WTC11 (cell line): ENCODE data around the gene EPHB6.

Source experiments
- FOXK1 ChIP-seq: sonication (generic); formaldehyde crosslinking; IDR thresholded peaks from 2 replicates; pipeline ENCODE4 v1.8.0; 2022; ENCODE audit warnings: mild to moderate bottlenecking, moderate library complexity, missing genetic modification reagents
- HMGXB4 ChIP-seq: sonication (generic); formaldehyde crosslinking; IDR thresholded peaks from 2 replicates; pipeline ENCODE4 v1.8.1; 2023; ENCODE audit warnings: mild to moderate bottlenecking, moderate library complexity, missing genetic modification reagents
- JUN ChIP-seq: sonication (generic); formaldehyde crosslinking; IDR thresholded peaks from 2 replicates; pipeline ENCODE4 v1.8.0; 2023; ENCODE audit warnings: mild to moderate bottlenecking, missing genetic modification reagents
- NR3C1 ChIP-seq: sonication (generic); formaldehyde crosslinking; conservative IDR thresholded peaks from 2 replicates; pipeline ENCODE4 v1.8.1; 2023; ENCODE audit warnings: low read depth, mild to moderate bottlenecking, missing genetic modification reagents
- PRDM15 ChIP-seq: sonication (generic); formaldehyde crosslinking; IDR thresholded peaks from 2 replicates; pipeline ENCODE4 v1.8.0; 2022; ENCODE audit warnings: missing genetic modification reagents
- ZNF138 ChIP-seq: sonication (generic); formaldehyde crosslinking; conservative IDR thresholded peaks from 2 replicates; pipeline ENCODE4 v1.8.1; 2022; ENCODE audit warnings: mild to moderate bottlenecking, moderate library complexity, missing genetic modification reagents
- ZNF263 ChIP-seq: sonication (generic); formaldehyde crosslinking; IDR thresholded peaks from 2 replicates; pipeline ENCODE4 v1.8.1; 2022; ENCODE audit warnings: low read depth, mild to moderate bottlenecking, moderate library complexity, missing genetic modification reagents
- TF ChIP-seq, protein P1 (sequence below): fragments of 200-600 bp; IDR thresholded peaks from 2 replicates; pipeline ENCODE4 v1.8.0; 2022; ENCODE audit warnings: antibody characterized with exemption
- TF ChIP-seq, protein P2 (sequence below): sonication (generic); formaldehyde crosslinking; conservative IDR thresholded peaks from 2 replicates; pipeline ENCODE4 v1.8.1; 2022; ENCODE audit warnings: mild to moderate bottlenecking, missing genetic modification reagents
- TF ChIP-seq, protein P3 (sequence below): sonication (generic); formaldehyde crosslinking; IDR thresholded peaks from 2 replicates; pipeline ENCODE4 v1.8.0; 2022; ENCODE audit warnings: mild to moderate bottlenecking, missing genetic modification reagents

GRCh38 chr7:142807855-142808460 is 46.9 kb upstream of the EPHB6 start:
- TF ChIP-seq PRDM15 (CRISPR knock-in tag) (no peak), JUN (CRISPR knock-in tag) (no peak), ZNF263 (no peak), ZNF138 (CRISPR knock-in tag) (no peak), HMGXB4 (no peak), NR3C1 (CRISPR knock-in tag) (no peak), FOXK1 (no peak)
- TF ChIP-seq, protein P1, sequence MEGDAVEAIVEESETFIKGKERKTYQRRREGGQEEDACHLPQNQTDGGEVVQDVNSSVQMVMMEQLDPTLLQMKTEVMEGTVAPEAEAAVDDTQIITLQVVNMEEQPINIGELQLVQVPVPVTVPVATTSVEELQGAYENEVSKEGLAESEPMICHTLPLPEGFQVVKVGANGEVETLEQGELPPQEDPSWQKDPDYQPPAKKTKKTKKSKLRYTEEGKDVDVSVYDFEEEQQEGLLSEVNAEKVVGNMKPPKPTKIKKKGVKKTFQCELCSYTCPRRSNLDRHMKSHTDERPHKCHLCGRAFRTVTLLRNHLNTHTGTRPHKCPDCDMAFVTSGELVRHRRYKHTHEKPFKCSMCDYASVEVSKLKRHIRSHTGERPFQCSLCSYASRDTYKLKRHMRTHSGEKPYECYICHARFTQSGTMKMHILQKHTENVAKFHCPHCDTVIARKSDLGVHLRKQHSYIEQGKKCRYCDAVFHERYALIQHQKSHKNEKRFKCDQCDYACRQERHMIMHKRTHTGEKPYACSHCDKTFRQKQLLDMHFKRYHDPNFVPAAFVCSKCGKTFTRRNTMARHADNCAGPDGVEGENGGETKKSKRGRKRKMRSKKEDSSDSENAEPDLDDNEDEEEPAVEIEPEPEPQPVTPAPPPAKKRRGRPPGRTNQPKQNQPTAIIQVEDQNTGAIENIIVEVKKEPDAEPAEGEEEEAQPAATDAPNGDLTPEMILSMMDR = no peak
- TF ChIP-seq, protein P2, sequence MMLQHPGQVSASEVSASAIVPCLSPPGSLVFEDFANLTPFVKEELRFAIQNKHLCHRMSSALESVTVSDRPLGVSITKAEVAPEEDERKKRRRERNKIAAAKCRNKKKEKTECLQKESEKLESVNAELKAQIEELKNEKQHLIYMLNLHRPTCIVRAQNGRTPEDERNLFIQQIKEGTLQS = no peak
- TF ChIP-seq, protein P3, sequence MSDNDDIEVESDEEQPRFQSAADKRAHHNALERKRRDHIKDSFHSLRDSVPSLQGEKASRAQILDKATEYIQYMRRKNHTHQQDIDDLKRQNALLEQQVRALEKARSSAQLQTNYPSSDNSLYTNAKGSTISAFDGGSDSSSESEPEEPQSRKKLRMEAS (CRISPR knock-in tag) = no peak
